Measurements from ENCODE around the gene KIAA1217.

DNA sequence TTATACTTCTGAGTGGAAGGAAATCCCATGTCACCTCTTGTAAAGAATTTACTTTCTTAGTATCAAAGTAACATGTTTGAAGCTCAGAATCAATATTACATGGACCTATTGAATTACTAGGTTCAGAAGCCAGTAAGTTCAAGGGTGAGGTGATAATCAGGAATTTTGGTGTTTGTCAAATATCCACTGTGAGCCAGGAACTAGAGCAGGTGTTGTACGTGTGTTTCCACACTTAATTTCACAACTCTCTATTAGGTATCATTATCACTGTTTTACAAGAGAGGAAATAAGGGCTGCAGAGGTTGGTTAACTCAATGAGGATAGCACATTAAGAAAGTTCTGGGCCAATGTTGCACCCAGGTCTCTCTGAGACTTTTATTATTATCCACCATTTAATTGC is 130.4 kb downstream of the KIAA1217 start:
- no peak for TF ChIP-seq TCF12 (IDR thresholded peaks at IDR 0.05; ENCODE audit: low read depth, low read length)
- no peak for TF ChIP-seq RBBP5 (IDR thresholded peaks at IDR 0.05; ENCODE audit: borderline replicate concordance, low read depth, low read length)
- no peak for TF ChIP-seq CTCF (IDR thresholded peaks at IDR 0.05; ENCODE audit: control extremely low read depth in 1 of 3, insufficient read depth in 1 of 3, low read depth in 1 of 3, low read length in 3 of 3)
- no peak for TF ChIP-seq RNF2 (IDR thresholded peaks at IDR 0.05; ENCODE audit: borderline replicate concordance, low read depth, low read length, missing control alignments, poor library complexity, severe bottlenecking)
- no peak for TF ChIP-seq FOSL1 (IDR thresholded peaks at IDR 0.05; ENCODE audit: insufficient read depth, low read depth, low read length)
- TF ChIP-seq EP300 (IDR thresholded peaks at IDR 0.05; ENCODE audit: borderline replicate concordance in 1 of 2, low read depth in 2 of 2, low read length in 2 of 2), result no peak

Data from H1 (cell line).